Gastrocnemius medialis (tissue), 4 donors: ENCODE measurements around the gene ANKRD11. TPM values are rescaled to one million over a fixed set of nuclear protein-coding genes. Genes with fewer than 3 reads are reported as not detected.
A peak's percentile ranks its signal among the peaks of the same experiment; 100 is the strongest.

Source experiments
- ATAC-seq, 2 donors: fragments of 150-250 bp; one replicate each; pipeline ENCODE4 v1.9.1; 2016
- DNase-seq, 2 donors: peaks; one replicate each; pipeline ENCODE4 v3.0.0-alpha.2; 2019
- H3K27ac ChIP-seq, 4 donors: fragments of 200-600 bp; sonication (generic); 1 replicate in 1 of 4; 2 replicates in 3 of 4; pipeline ENCODE4 v1.5.1; 2016 to 2018; ENCODE audit warnings: mild to moderate bottlenecking in 2 of 4, moderate library complexity in 1 of 4
- H3K27me3 ChIP-seq, 3 donors: fragments of 200-600 bp; sonication (generic) in 2 of 3; 1 replicate in 1 of 3; 2 replicates in 2 of 3; pipeline versions ENCODE4 v1.5.1 to v1.6.0; 2016 to 2019; ENCODE audit warnings: mild to moderate bottlenecking in 1 of 3, moderate library complexity in 1 of 3
- H3K36me3 ChIP-seq, 2 donors: fragments of 200-600 bp; sonication (generic) in 1 of 2; one replicate each; pipeline ENCODE4 v1.5.1; 2017 to 2018
- H3K4me1 ChIP-seq, 2 donors: fragments of 200-600 bp; sonication (generic) in 1 of 2; one replicate each; pipeline ENCODE4 v1.5.1; 2016 to 2017; ENCODE audit warnings: mild to moderate bottlenecking in 2 of 2
- H3K4me3 ChIP-seq, 4 donors: fragments of 200-600 bp; sonication (generic) in 3 of 4; 1 replicate in 1 of 4; 2 replicates in 3 of 4; pipeline ENCODE4 v1.5.1; 2016 to 2019; ENCODE audit warnings: mild to moderate bottlenecking in 2 of 4
- H3K9me3 ChIP-seq, 3 donors: fragments of 200-600 bp; sonication (generic) in 2 of 3; 1 replicate in 1 of 3; 2 replicates in 2 of 3; pipeline ENCODE4 v1.5.1; 2016 to 2019
- POLR2A ChIP-seq, 2 donors: fragments of 450-650 bp; IDR thresholded peaks; one replicate each; pipeline ENCODE4 v1.6.1; 2017; ENCODE audit warnings: antibody characterized with exemption in 2 of 2, mild to moderate bottlenecking in 2 of 2, moderate library complexity in 2 of 2
- in situ Hi-C, 4 donors: fragments of 200-750 bp; cut with MboI; loops; one replicate each; pipeline versions ENCODE4 v1.15.0 to v1.8.0; 2017; ENCODE audit warnings: low sequenced_read_pairs in 4 of 4
- intact Hi-C: fragments of 100-400 bp; cut with DNase I; formaldehyde crosslinking; loops from one replicate; pipeline ENCODE4 v1.15.1; 2023; ENCODE audit warnings: low total_unique reads
- total RNA-seq, 4 donors: library from RNA; depleted of rRNA; stranded (reverse); fragments of >200 nt; gene quantifications; one replicate each; pipeline versions ENCODE4 v1.1.0 to v1.2.3, GENCODE V29; 2016
- TF ChIP-seq, protein P1 (sequence below), 5 experiments: fragments of 450-650 bp in 3 of 5; fragments of 200-600 bp in 2 of 5; sonication (generic) in 2 of 5; IDR thresholded peaks in 4 of 5; conservative IDR thresholded peaks in 1 of 5; 1 replicate in 4 of 5; 2 replicates in 1 of 5; pipeline ENCODE4 v1.5.1; 2016 to 2019; ENCODE audit warnings: antibody characterized with exemption in 5 of 5, mild to moderate bottlenecking in 3 of 5, moderate library complexity in 3 of 5

The ANKRD11 gene
- total RNA-seq, 4 donors from 2014 or later: 26.0 to 77.0 (median 55.0) TPM

DNA sequence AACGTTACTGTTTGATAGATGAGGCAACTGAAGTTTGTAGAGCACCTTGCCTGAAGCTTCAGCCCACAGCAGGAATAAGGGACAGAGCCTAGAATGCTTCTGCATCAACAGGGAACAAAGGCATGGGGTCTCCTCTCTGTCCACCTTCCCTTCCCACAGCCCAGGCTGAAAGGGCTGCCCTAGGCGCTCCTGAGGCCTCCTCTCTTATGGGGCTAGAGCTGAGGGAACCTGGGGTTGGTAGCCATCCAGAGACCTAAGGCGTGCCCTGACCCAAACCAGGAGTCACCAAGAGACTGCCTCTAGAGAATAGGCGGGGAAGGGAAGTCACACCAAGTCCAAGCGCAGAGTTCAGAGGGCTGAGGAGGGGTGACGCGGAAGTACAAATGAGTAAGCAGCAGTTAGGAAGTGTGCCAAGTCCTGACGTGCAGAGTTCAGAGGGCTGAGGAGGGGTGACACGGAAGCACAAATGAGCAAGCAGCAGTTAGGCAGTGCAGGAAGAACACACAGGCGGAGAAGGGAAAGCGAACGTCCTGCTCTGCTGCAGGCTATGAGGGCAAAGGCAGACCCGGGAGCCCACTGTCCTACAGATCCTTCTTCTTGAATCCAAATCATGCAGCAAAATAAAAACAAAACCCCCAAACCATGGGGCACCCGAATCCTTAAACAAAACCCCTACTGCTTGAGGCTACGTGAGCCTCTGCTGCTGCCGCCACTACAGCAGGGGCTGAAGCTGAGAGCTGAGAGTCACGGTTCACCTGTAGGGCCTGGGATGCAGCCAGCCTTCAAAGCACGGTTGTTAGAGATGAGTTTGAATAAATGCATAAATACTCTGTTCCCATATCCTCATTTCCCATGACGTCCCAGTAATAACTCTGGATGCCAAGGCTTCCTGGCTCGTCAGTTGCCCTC, 15.1 kb upstream of the ANKRD11 start:
- intact Hi-C loops: no loop called here
- Histone ChIP-seq H3K4me1 (peaks cover 26 to 31% of the 10 kb centered on the region in 2 donors), H3K36me3 (peaks cover 0 to 4% of the 10 kb centered on the region in 2 donors), H3K27me3 (no peaks in the 10 kb centered on the region), H3K9me3 (no peaks in the 10 kb centered on the region), H3K27ac (peak overlapping the region; percentile 63 to 98 (median 74)), H3K4me3 (peak overlapping the region in 1 of 4 donors; percentile 24)
- in situ Hi-C loops: loop anchor here in 3 of 4 donors (10.0 to 25.0 kb wide), 3 partner anchors 168 to 268 kb away; no protein-coding TSS in a partner anchor
- TF ChIP-seq, protein P1, sequence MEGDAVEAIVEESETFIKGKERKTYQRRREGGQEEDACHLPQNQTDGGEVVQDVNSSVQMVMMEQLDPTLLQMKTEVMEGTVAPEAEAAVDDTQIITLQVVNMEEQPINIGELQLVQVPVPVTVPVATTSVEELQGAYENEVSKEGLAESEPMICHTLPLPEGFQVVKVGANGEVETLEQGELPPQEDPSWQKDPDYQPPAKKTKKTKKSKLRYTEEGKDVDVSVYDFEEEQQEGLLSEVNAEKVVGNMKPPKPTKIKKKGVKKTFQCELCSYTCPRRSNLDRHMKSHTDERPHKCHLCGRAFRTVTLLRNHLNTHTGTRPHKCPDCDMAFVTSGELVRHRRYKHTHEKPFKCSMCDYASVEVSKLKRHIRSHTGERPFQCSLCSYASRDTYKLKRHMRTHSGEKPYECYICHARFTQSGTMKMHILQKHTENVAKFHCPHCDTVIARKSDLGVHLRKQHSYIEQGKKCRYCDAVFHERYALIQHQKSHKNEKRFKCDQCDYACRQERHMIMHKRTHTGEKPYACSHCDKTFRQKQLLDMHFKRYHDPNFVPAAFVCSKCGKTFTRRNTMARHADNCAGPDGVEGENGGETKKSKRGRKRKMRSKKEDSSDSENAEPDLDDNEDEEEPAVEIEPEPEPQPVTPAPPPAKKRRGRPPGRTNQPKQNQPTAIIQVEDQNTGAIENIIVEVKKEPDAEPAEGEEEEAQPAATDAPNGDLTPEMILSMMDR (IDR thresholded peaks at IDR 0.05 in 4 of 5, conservative IDR thresholded peaks at IDR 0.05 in 1 of 5): no peak
- peak; percentile 30 to 59 for TF ChIP-seq POLR2A (IDR thresholded peaks at IDR 0.05)
- DNase-seq (peak; percentile 69 to 80), ATAC-seq (peak; percentile 20 to 26)

DNA sequence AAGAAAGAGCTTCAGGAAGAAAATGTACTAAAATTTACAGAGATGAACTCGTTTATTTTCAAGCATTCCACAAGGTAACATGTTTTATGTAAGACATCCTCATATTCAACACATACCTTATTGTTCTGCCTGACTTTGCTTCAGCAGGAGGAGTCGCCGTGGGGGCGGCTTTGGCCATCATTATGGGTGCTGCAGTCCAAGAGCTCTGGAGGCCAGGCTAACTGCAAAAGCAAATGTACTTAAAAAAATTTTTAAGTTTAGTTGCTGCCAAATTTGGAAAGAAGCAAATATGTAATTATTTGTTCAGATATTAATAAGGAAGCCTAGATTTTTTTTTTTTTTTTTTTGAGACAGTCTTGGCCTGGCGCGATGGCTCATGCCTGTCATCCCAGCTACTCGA, 13.7 kb upstream of the ANKRD11 start:
- no peak overlapping the region for H3K27ac ChIP-seq
- intact Hi-C loops: no loop called here

DNA sequence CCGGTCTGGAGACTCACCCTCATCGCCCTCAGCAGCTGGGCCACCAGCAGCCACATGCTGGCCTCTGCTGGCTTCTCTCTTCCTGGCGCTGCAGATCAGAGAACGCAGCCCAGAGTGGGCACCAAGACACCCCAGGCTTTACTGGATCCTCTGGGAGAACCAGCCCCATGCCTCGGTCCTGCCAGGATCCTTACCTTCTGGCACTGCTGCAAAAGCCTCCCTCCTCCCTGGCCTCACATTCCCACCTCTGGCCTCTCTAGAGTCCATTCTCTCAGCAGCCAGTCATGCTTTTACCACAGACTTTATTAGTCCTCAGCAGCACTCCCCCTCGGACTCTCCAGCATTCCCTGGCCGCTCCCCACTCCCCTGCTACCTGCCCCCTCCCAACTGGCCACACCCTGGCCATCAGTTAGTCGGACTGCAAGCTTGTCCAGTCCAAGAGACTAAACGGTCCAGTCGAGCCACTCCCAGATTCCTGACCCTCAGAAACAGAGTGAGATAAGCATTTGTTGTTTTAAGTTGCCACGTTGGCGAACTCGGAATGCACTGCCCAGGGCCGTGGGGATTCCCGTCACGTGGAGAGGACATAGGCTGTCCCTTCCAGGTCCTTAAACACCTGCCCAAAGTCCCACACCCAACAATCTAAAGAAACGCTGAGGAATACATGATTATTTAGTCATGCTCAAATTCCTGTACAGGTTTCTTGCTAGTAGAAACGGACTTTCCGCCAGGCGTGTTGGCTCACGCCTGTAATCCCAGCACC, 11.9 kb upstream of the ANKRD11 start:
- Histone ChIP-seq H3K36me3 (no peaks in the 10 kb centered on the region), H3K9me3 (no peaks in the 10 kb centered on the region), H3K27me3 (no peaks in the 10 kb centered on the region), H3K4me3 (no peak overlapping the region), H3K27ac (no peak overlapping the region), H3K4me1 (peaks cover 13 to 22% of the 10 kb centered on the region in 2 donors)
- in situ Hi-C loops: loop anchor here in 3 of 4 donors (10.0 to 25.0 kb wide), 3 partner anchors 165 to 265 kb away; no protein-coding TSS in a partner anchor
- intact Hi-C loops: no loop called here
- no peak for DNase-seq
- TF ChIP-seq, protein P1 (IDR thresholded peaks at IDR 0.05 in 4 of 5, conservative IDR thresholded peaks at IDR 0.05 in 1 of 5): no peak
- no peak for TF ChIP-seq POLR2A (IDR thresholded peaks at IDR 0.05)
- no peak for ATAC-seq

More for the DNA sequence above, 13.7 kb upstream of the ANKRD11 start:
- ATAC-seq: no peak
- in situ Hi-C loops: loop anchor here in 3 of 4 donors (10.0 to 25.0 kb wide), 3 partner anchors 167 to 267 kb away; no protein-coding TSS in a partner anchor
- Histone ChIP-seq H3K4me3 (no peak overlapping the region), H3K27me3 (no peaks in the 10 kb centered on the region), H3K9me3 (no peaks in the 10 kb centered on the region), H3K4me1 (peaks cover 21 to 27% of the 10 kb centered on the region in 2 donors), H3K36me3 (no peaks in the 10 kb centered on the region)
- DNase-seq: no peak
- no peak for TF ChIP-seq POLR2A (IDR thresholded peaks at IDR 0.05)

DNA sequence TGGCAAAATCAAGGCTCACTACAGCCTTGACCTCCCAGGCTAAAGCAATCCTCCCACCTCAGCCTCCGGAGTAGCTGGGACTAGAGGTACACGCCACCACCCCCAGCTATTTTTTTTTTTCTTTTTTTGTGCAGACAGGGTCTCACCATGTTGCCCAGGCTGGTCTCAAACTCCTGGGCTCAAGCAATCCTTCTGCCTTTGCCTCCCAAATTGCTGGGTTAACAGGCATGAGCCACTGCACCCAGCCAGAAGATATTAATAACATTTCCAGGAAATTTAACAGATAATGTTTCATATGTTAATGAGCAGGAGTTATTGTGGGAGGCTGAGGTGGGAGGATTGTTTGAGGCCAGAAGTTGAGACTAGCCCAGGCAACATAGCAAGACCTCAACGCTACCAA, 9.4 kb upstream of the ANKRD11 start:
- no peak overlapping the region for H3K27ac ChIP-seq
- no peaks in the 10 kb centered on the region for H3K36me3 ChIP-seq
- H3K4me3 ChIP-seq: no peak overlapping the region
- H3K4me1 ChIP-seq: peaks cover 0 to 4% of the 10 kb centered on the region in 2 donors
- no peak for DNase-seq
- H3K27me3 ChIP-seq: no peaks in the 10 kb centered on the region
- ATAC-seq: no peak
- H3K9me3 ChIP-seq: no peaks in the 10 kb centered on the region
- no peak for TF ChIP-seq POLR2A (IDR thresholded peaks at IDR 0.05)
- TF ChIP-seq, protein P1 (IDR thresholded peaks at IDR 0.05 in 4 of 5, conservative IDR thresholded peaks at IDR 0.05 in 1 of 5): no peak
- intact Hi-C loops (no loop called here), in situ Hi-C loops (loop anchor here in 3 of 4 donors (10.0 to 25.0 kb wide), 3 partner anchors 162 to 262 kb away; no protein-coding TSS in a partner anchor)
